ENCODE results near the gene SMIM32.

Gene SMIM32

GRCh38 chr5:136206361-136206760, 13.4 kb upstream of the SMIM32 start:
- DNase-seq: no peak

GRCh38 chr5:136205941-136206340, 13.0 kb upstream of the SMIM32 start:
- DNase-seq: no peak

GRCh38 chr5:136205061-136205702, 12.2 kb upstream of the SMIM32 start:
- DNase-seq: no peak

GRCh38 chr5:136203303-136203922, 10.5 kb upstream of the SMIM32 start:
- no peak for DNase-seq

- DNase-seq: no peak
Measured at GRCh38 chr5:136202469-136203205, 9.7 kb upstream of the SMIM32 start.

- DNase-seq: no peak
Measured at GRCh38 chr5:136201870-136202269, 8.9 kb upstream of the SMIM32 start.

GRCh38 chr5:136200761-136201160, 7.8 kb upstream of the SMIM32 start:
- DNase-seq: no peak

GRCh38 chr5:136200130-136200529, 7.2 kb upstream of the SMIM32 start:
- no peak for DNase-seq

- DNase-seq: no peak
Measured at GRCh38 chr5:136199408-136199807, 6.4 kb upstream of the SMIM32 start.

- no peak for DNase-seq
Measured at GRCh38 chr5:136198453-136198852, 5.5 kb upstream of the SMIM32 start.

- DNase-seq: no peak
Measured at GRCh38 chr5:136197462-136198142, 4.6 kb upstream of the SMIM32 start.

- DNase-seq: no peak
Measured at GRCh38 chr5:136195971-136196820, 3.2 kb upstream of the SMIM32 start.

- no peak for DNase-seq
Measured at GRCh38 chr5:136194576-136194975, 1.6 kb upstream of the SMIM32 start.

- DNase-seq: no peak
Measured at GRCh38 chr5:136193322-136193935, 467 bp upstream of the SMIM32 start.

GRCh38 chr5:136192015-136192525, 892 bp downstream of the SMIM32 start:
- no peak for DNase-seq

- DNase-seq: no peak
Measured at GRCh38 chr5:136191304-136192014, 1.5 kb downstream of the SMIM32 start.

- no peak for DNase-seq
Measured at GRCh38 chr5:136190904-136191303, 2.1 kb downstream of the SMIM32 start.

- no peak for DNase-seq
Measured at GRCh38 chr5:136190091-136190720, 2.8 kb downstream of the SMIM32 start.

GRCh38 chr5:136188859-136189258, 4.1 kb downstream of the SMIM32 start:
- no peak for DNase-seq

GRCh38 chr5:136186796-136187195, 6.2 kb downstream of the SMIM32 start:
- DNase-seq: no peak
